Astrocyte of the cerebellum (primary cell): ENCODE results near the gene EXOC5.

ENCODE experiments used
- DNase-seq: peaks from one replicate; pipeline ENCODE4 v3.0.0-alpha.2; 2011; ENCODE audit warnings: low read depth
- H3K4me3 ChIP-seq: 2 replicates; pipeline ENCODE4 v1.5.1; 2011; ENCODE audit warnings: mild to moderate bottlenecking, low read depth, low read length, moderate library complexity
- CTCF ChIP-seq: IDR thresholded peaks from 2 replicates; pipeline ENCODE4 v1.5.1; 2012; ENCODE audit warnings: low read length, low read depth, moderate library complexity, mild to moderate bottlenecking; ENCODE audit errors: missing control alignments
- in situ Hi-C: cut with HindIII; loops from 2 replicates; pipeline ENCODE4 v1.10.0; 2017; ENCODE audit warnings: low sequenced_read_pairs

The EXOC5 gene

DNA sequence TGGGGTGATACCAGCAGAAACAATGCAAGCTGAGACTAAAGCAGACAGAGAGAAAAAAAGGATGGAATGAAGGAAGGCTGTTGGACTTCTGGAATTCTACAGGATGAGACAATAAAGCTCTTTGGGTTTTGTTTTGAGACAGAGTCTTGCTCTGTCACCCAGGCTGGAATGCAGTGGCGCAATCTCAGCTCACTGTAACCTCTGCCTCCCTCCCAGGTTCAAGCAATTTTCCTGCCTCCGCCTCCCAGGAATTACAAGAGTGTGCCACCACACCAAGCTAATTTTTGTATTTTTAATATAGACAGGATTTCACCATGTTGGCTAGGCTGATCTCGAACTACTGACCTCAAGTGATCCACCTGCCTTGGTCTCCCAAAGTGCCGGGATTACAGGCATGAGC lies 115.4 kb downstream of the EXOC5 start:
- no peak for DNase-seq
- no peak overlapping the region for H3K4me3 ChIP-seq
- no peak for TF ChIP-seq CTCF
- in situ Hi-C loops, result no loop called here
